T-helper 9 cell (primary cell): ENCODE measurements around the gene ENG.
"Not testable (repeated sequence)": the region's sequence is repeated elsewhere in the genome, so short reads cannot be mapped to it uniquely, and the experiment has no call there.

Experiments
- DNase-seq: peaks from one replicate; pipeline ENCODE4 v3.0.0-alpha.2; 2020

The ENG gene

GRCh38 chr9:127841087-127841835, 13.2 kb downstream of the ENG start:
- no peak for DNase-seq

- DNase-seq, result no peak
These were observed 15.9 kb downstream of the ENG start for GRCh38 chr9:127838375-127839078.

- DNase-seq, result no peak
These were observed 17.1 kb downstream of the ENG start for GRCh38 chr9:127837346-127837745.

- not testable (repeated sequence) for DNase-seq
These were observed 17.9 kb downstream of the ENG start for GRCh38 chr9:127836561-127836960.

- no peak for DNase-seq
These were observed 18.4 kb downstream of the ENG start for GRCh38 chr9:127835991-127836516.

GRCh38 chr9:127833555-127833954, 20.9 kb downstream of the ENG start:
- no peak for DNase-seq

- no peak for DNase-seq
These were observed 22.2 kb downstream of the ENG start for GRCh38 chr9:127832248-127832647.

- DNase-seq, result no peak
These were observed 25.1 kb downstream of the ENG start for GRCh38 chr9:127829205-127829906.

- DNase-seq, result no peak
These were observed 26.0 kb downstream of the ENG start for GRCh38 chr9:127828262-127829031.

GRCh38 chr9:127826253-127826913, 28.1 kb downstream of the ENG start:
- DNase-seq, result no peak

GRCh38 chr9:127825319-127826051, 29.0 kb downstream of the ENG start:
- no peak for DNase-seq

GRCh38 chr9:127822108-127822507, 32.4 kb downstream of the ENG start:
- no peak for DNase-seq

GRCh38 chr9:127818574-127818973, 35.9 kb downstream of the ENG start:
- no peak for DNase-seq

GRCh38 chr9:127817881-127818434, 36.5 kb downstream of the ENG start:
- DNase-seq, result no peak

- no peak for DNase-seq
These were observed 37.7 kb downstream of the ENG start for GRCh38 chr9:127816728-127817127.

GRCh38 chr9:127816362-127816725, 38.1 kb downstream of the ENG start:
- DNase-seq, result no peak

GRCh38 chr9:127815512-127816361, 38.7 kb downstream of the ENG start:
- no peak for DNase-seq

- DNase-seq, result no peak
These were observed 39.6 kb downstream of the ENG start for GRCh38 chr9:127814619-127815511.

- no peak for DNase-seq
These were observed 40.7 kb downstream of the ENG start for GRCh38 chr9:127813686-127814226.
